ENCODE results near the gene OLFML1. TPM values are rescaled to one million over a fixed set of nuclear protein-coding genes. Genes with fewer than 3 reads are reported as not detected.

Gene OLFML1
- total and polyA plus RNA-seq, 2 of the 13 experiments (the other 11 are each of a cell fraction or from before 2014, with no cell fraction given), result 0.89 to 0.90 TPM

DNA sequence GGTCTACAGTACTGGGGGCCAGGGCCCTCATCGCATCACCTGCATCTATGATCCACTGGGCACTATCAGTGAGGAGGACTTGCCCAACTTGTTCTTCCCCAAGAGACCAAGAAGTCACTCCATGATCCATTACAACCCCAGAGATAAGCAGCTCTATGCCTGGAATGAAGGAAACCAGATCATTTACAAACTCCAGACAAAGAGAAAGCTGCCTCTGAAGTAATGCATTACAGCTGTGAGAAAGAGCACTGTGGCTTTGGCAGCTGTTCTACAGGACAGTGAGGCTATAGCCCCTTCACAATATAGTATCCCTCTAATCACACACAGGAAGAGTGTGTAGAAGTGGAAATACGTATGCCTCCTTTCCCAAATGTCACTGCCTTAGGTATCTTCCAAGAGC is 24.7 kb downstream of the OLFML1 start:
- no peak overlapping the region for H2AFZ ChIP-seq (ENCODE audit: low read length)
- DNase-seq (ENCODE audit: low spot score), result no peak
- no peak for ATAC-seq
- no peaks in the 10 kb centered on the region for H3K36me3 ChIP-seq (replicated peaks in 1 of 2; ENCODE audit: control insufficient read depth in 1 of 2, insufficient read depth in 2 of 2, low read length in 2 of 2)
- WGBS (ENCODE audit: low lambda C conversion rate), result 67% methylated on average over 1 of the region's 2 CpGs
- POLR2A ChIA-PET, result no interaction called here
- H3K4me1 ChIP-seq (ENCODE audit: insufficient read depth, low read length), result peaks cover 32% of the 10 kb centered on the region
- no peak overlapping the region for H3K27ac ChIP-seq (ENCODE audit: extremely low read length, insufficient read depth, low read length)
- TF ChIP-seq, protein P1, sequence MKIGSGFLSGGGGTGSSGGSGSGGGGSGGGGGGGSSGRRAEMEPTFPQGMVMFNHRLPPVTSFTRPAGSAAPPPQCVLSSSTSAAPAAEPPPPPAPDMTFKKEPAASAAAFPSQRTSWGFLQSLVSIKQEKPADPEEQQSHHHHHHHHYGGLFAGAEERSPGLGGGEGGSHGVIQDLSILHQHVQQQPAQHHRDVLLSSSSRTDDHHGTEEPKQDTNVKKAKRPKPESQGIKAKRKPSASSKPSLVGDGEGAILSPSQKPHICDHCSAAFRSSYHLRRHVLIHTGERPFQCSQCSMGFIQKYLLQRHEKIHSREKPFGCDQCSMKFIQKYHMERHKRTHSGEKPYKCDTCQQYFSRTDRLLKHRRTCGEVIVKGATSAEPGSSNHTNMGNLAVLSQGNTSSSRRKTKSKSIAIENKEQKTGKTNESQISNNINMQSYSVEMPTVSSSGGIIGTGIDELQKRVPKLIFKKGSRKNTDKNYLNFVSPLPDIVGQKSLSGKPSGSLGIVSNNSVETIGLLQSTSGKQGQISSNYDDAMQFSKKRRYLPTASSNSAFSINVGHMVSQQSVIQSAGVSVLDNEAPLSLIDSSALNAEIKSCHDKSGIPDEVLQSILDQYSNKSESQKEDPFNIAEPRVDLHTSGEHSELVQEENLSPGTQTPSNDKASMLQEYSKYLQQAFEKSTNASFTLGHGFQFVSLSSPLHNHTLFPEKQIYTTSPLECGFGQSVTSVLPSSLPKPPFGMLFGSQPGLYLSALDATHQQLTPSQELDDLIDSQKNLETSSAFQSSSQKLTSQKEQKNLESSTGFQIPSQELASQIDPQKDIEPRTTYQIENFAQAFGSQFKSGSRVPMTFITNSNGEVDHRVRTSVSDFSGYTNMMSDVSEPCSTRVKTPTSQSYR (CRISPR knock-in tag; IDR thresholded peaks at IDR 0.05; ENCODE audit: borderline replicate concordance), result no peak
- no peak for TF ChIP-seq SNRNP70 (IDR thresholded peaks at IDR 0.05; ENCODE audit: low read depth, low read length)
- TF ChIP-seq KDM5A (IDR thresholded peaks at IDR 0.05; ENCODE audit: borderline replicate concordance, low read length), result no peak
- no peak for TF ChIP-seq JUNB (CRISPR knock-in tag; IDR thresholded peaks at IDR 0.05; ENCODE audit: borderline replicate concordance)
- no peak for TF ChIP-seq ELF1 (CRISPR knock-in tag; IDR thresholded peaks at IDR 0.05)
- TF ChIP-seq GLMP (CRISPR knock-in tag; IDR thresholded peaks at IDR 0.05; ENCODE audit: borderline replicate concordance), result no peak
- TF ChIP-seq NR0B2 (CRISPR knock-in tag; IDR thresholded peaks at IDR 0.05), result no peak
- no peak for TF ChIP-seq ZNF775 (CRISPR knock-in tag; IDR thresholded peaks at IDR 0.05; ENCODE audit: borderline replicate concordance)
- intact Hi-C loops (cut with micrococcal nuclease; ENCODE audit: unreplicated experiment) (no loop called here), in situ Hi-C loops (cut with HindIII; ENCODE audit: extremely low pct_ligation_motif_present, low pct_unique_long_range_greater_than_20kb) (no loop called here)
- H3K9ac ChIP-seq (ENCODE audit: insufficient read depth, low read depth, low read length), result no peak overlapping the region
- no peaks in the 10 kb centered on the region for H3K79me2 ChIP-seq (ENCODE audit: insufficient read depth, low read length)
- BruUV-seq (replicated peaks), result no TSS peak
- H4K20me1 ChIP-seq (ENCODE audit: insufficient read depth, low read length), result no peaks in the 10 kb centered on the region
- no peak overlapping the region for H3K4me3 ChIP-seq (replicated peaks in 1 of 3; ENCODE audit: insufficient read depth in 1 of 3, low read depth in 2 of 3, low read length in 3 of 3)
- no peaks in the 10 kb centered on the region for H3K9me3 ChIP-seq (ENCODE audit: low read length)
- CTCF ChIA-PET (ENCODE audit: low intra/inter-chr PET ratio, low total read pairs), result no interaction called here
- H3K4me2 ChIP-seq (ENCODE audit: low read depth, low read length), result no peak overlapping the region
- H3K27me3 ChIP-seq (ENCODE audit: control insufficient read depth in 1 of 2, insufficient read depth in 2 of 2, low read length in 2 of 2), result no peaks in the 10 kb centered on the region; a peak in 2 of 5 replicates
- no peak for FAIRE-seq

All from HepG2 (cell line).